ENCODE measurements around the gene TMEM63C.
"Not testable (repeated sequence)": the region's sequence is repeated elsewhere in the genome, so short reads cannot be mapped to it uniquely, and the experiment has no call there.

- TF ChIP-seq CTCF (conservative IDR thresholded peaks at IDR 0.05; ENCODE audit: low read depth, low read length); EZH2 (IDR thresholded peaks at IDR 0.05; ENCODE audit: borderline replicate concordance, low read depth, low read length, poor library complexity, severe bottlenecking): not testable (repeated sequence)
These were observed 7.5 kb upstream of the TMEM63C start for GRCh38 chr14:77173911-77174617.

All from A673 (cell line).